HG03571 (cell line): Measurements from ENCODE around the gene UMOD.

Experiments used
- ATAC-seq: cut with Tn5 transposase; IDR thresholded peaks from one replicate; pipeline ENCODE4 v1.9.1; 2021; ENCODE audit not compliant: unreplicated experiment

The UMOD gene

DNA sequence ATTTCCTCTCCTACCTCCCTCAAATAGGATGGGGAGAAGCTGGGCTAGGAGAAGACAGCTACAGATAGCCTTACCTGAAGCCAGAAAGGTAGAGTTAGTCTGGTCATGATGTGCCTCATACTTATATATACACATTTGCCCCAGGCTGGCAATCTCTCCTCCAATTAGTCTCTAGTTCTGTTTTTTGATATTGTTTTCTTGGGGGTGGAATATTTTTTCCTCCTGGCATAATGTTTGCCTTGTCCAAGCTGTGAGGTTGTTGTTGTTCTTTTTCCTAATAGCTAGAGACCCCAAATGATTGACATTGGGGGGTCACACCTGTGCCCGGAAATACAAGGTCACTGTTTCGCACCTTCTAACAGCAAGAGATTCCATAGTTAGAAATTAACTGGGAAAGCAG is at the start of gene UMOD:
TSS of gene UMOD (minus strand) at position 101 of the 400 bp plus-strand sequence. CDS start 1,978 bp downstream, outside the sequence.
- no peak for ATAC-seq

DNA sequence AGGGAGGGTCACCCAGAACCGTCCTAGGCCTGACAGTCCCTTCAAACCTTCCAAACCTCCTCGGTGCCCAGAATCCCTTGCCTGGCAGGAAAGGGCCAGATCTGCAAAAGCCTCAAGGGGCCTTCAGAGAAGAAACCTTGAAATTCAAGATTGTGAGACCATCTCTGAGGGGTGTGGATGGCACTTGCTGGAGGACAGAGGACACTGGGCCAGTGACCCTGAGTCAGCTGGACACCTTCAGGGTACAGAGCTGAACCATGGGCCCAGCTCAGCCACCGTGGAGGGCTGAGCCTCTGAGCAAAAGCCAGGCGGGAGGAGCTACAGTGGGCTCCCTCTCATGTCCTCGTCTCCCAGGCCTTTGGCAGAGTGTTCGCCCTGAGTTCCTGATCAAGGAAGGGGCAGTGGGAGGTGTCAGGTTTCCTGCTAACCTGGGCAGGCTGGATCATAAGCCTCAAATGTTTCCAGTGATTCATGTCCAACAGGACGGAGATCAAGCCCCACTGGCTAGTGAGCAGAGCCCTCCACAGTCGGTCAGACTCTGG is 49.0 kb upstream of the UMOD start:
- no peak for ATAC-seq

- no peak for ATAC-seq
Observed at GRCh38 chr16:20401066-20401465, 48.6 kb upstream of the UMOD start.

DNA sequence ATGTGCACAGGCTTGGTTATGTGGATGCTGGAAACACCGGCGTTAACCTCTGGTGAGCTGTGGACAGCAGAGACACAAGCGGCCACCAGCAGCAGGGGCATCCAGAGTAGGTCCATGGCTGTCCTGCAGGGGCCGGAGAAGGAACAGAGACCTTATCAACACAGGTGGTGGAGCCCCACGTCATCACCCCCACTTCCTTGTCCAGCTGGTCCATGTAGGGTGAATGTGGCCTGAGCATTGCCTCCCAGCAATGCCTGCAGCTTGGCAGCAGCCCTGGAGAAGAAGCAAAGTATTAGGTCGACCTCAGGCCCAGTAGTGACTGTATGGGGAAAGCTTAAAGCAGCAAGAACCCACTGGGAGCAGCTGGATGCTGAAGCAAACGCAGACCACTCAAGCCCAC is 46.7 kb upstream of the UMOD start:
- ATAC-seq: no peak

GRCh38 chr16:20398603-20399002 is 46.1 kb upstream of the UMOD start:
- ATAC-seq: no peak

DNA sequence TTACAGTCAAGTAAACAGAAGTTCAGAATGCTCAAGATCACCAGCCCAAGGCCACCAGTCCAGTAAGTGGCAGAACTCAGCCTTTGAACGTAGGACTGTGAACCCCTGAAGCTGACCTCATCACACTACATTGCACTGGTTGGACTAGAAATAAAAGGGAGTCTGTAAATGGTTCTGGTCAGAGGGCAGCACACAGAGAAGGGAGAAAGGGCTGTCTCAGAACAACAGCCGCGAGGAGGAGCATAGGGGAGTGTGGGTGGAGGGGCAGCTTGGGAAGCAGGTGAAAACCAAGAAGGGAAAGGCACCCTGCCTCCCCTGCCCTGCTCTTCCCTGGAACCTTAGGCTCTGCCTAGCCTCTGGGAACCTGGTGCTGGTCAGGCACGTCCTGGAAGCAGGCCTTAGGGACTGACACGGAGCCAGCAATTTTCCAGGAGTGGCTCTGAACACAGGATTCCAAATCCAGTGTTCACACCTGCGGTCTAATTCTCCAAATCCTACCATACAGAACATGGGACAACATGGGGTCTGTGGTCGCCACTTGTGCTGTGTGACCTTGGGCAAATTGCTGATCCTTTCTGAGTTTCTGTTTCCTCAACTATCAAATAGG is 45.1 kb upstream of the UMOD start:
- ATAC-seq: no peak

DNA sequence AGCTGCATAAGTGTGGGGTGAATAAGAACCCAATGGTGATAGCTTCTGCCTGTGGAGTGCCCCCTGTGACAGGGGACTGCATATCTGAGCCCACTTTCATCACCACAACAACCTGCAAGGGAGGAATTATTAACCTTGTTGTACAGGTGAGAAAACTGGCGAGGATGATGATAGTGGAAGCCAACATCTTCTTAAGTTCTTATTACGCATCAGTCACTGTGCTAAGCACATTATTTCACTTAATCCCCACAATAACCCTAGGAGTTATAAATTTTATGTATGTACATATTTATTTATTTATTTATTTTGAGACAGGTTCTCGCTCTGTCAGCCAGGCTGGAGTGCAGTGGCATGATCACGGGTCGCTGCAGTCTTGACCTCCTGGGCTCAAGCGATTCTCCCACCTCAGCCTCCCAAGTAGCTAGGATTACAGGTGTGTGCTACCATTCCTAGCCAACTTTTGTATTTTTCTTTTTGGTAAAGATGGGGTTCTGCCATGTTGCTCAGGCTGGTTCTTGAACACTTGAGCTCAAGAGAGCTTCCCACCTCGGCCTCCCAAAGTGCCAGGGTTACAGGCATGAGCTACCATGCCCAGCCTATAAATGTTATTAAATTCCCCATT is 44.4 kb upstream of the UMOD start:
- no peak for ATAC-seq

GRCh38 chr16:20395946-20396345 is 43.4 kb upstream of the UMOD start:
- ATAC-seq: no peak

DNA sequence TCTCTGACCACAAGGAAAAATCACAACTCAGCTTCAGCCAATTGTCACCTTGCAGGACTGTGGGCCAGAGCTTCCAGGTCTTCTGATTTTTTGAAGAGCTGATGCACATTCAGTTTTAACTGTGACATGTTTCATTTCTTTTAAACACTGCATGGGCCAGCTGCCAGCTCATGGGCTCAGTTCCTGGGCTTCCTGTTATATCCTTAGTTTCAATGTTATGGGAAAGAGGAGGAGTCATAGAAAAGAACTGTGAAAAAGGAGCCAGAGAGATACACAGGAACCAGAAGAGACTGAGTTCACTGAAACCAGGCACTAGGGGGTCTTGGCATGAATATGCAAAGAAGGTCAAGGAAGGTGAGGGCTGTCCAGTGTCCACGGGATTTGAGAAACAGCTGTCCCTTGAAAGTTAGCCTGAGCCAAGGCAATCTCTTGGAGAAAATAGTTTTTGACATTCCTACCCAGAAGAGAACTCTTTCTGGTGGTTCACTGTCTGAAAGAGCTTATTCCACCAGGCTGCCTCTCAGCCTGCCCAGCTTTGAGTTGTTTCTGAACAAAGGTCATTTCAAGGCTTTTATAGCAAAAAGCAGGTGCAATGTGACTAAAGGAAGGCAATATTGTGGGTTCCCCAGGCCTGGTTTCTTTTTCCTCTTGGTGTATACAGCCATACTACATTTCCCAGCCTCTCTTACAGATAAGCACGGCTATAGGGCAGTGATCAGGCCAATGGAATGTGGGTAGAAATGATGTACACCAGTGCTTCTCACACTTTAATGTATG is 41.5 kb upstream of the UMOD start:
- ATAC-seq: no peak

- no peak for ATAC-seq
Observed at GRCh38 chr16:20391045-20391444, 38.5 kb upstream of the UMOD start.

DNA sequence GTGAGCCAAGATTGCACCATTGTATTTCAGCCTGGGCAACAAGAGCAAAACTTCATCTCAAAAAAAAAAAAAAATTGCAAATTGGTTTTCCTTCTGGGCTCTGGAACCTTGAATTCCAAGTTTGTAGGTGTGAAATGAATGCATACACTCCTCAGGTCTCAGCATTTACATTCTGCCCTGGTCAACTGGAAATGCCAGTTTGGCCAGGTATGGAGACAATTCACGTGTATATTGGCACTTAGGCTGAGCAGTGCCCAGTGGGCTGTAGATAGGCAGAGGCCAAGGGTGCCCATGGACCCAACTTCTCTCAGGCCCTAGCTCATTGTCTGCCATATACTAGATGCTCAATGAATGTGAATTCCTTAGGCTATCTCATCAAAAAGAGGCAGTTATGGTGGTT is 36.3 kb upstream of the UMOD start:
- ATAC-seq: no peak

- ATAC-seq: no peak
Observed at GRCh38 chr16:20387978-20388377, 35.5 kb upstream of the UMOD start.

DNA sequence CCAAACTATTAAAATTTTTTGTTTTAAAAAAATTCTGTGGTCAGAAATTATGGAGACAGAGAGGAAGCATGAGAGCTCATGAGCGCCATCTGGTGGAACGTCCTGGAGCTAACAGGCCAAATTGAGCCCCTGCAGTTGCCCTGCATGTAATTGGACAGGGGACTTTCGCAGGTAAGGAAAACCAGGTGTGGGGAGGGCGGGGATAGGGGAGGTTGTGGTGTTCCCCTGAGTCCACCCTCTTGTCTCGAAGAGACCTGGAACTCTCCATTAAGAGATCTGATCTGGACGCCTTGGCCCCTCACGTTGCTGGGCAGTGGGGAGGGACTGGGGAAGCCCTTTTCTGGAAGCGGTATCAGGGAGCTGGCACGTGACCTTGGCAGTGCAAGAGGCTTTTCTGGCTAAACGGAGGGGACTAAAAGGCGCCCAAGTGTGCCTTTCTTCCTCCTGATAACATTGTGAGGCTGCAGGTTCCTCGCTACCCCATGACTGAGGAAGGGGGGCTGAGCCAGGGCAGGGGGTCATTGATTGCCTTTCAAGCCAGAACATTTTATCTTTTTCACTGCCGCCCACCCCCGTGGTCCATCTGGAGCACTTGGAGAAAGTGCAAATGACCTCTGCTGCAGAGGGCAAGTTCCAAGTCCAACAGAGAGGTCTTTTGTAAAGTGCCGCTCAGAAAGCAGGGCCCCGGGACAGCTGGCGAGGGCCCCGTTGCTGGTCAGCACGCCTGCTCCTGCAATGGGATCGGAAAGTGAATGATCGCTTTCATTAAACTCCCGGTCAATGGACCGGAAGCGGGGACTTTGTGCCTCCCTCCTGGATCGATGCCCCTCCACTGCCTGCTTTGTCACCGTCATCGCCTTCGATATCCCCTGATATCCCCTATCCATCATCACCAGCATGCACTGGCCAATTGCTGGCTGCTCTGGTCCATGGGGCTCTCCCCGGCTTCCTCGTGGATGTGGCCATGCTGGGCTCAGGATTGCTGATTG is 33.6 kb upstream of the UMOD start:
- ATAC-seq: no peak

DNA sequence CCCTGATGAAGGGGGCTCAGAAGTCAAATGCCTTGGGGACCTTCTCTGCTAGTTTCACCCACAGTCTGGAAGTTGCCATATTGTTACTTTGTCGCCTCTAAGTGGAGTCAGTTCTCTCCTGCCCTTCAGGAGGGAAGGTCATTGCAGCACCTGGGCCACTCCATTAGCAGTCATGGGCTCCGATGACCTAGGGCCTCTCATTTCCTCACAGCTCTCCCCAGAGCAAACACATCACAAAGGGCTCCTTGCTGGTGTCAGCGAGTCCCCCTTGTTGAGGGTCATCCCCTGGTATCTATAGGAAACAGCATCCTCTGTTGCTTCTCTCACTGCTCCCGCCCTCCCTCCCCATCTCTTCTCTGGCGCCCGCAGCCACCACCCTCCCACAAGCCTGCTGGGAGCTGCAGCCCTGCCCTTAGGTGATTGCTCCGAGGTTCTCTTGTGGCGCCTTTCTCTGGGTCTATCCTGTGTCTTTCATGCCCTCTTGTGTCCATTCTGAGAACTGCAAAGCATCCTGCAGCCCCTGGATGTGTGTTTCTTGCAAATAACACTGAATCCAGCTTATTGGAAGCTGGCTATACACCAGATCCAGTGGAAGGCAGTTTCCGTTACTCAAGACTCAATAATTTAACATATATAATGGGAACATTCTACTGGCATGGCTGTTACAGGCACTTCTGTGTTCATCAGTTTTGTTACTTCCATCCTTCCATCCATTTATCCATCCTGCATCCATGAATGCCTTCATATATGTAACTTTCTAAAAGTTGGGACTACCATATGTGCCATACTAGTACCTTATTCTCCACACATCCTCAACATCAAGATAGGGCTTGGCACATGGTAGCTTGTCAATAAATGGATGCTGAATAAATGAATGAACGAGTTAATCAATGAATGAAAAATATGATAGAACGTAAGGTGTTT is 30.9 kb upstream of the UMOD start:
- peak; percentile 67 for ATAC-seq

GRCh38 chr16:20382202-20382948 is 29.9 kb upstream of the UMOD start:
- ATAC-seq: no peak

DNA sequence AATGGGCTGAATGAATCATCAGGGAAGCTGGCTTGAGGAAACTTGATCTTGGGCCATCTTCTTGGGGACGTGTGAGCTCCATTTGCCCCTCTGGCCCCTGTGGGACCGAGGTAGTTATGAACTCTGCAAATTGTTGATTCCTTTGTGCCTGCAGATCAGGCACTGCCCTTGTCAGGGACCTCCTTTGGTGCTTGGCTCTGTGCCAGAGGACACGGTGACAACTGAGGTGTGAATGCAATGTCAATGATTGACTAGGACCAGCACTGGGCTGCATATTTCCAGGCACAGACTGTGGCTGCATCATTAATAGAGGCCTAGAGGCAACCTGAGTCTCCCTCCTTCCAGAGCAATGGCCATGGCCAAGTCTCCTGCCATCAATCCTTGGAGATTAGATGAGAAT is 28.3 kb upstream of the UMOD start:
- no peak for ATAC-seq

- ATAC-seq: no peak
Observed at GRCh38 chr16:20377181-20377580, 24.7 kb upstream of the UMOD start.

GRCh38 chr16:20372701-20373100 is 20.2 kb upstream of the UMOD start:
- ATAC-seq: no peak

DNA sequence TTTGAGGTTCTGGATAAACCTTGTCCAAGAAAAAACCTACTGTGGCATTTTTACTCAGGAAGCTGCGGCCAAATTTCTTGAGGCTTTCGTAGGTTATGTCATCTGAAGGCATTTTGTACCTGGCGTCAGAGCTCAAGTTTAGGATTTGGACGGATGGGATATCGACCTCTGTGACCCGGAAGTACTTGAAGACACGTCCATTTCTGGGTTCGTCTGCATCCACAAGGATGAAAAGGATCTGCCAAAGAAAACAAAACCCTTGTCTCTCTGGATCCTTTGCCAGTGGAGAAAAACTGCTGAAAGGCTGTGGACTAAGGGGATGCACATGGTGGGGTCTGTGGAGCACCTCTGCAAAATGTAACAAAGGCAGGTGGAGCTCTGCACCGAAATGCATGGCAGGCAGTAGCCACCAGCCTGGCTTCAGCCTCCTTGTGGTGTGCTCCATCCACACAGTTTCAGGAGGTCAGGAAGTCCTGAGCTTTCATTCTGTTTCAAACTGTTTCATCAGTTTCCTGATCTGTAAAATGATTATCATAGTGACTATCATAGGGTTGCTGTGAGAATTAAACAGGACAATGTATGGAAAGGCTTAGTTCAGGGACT is 17.0 kb upstream of the UMOD start:
- ATAC-seq: no peak
